Endothelial cell (in vitro differentiated cells): ENCODE results near the gene HSF2BP. TPM values are rescaled to one million over a fixed set of nuclear protein-coding genes. Genes with fewer than 3 reads are reported as not detected.
"Not testable (repeated sequence)": the region's sequence is repeated elsewhere in the genome, so short reads cannot be mapped to it uniquely, and the experiment has no call there.

Source experiments
- DNase-seq: peaks from one replicate; pipeline ENCODE4 v3.0.0; 2021; ENCODE audit warnings: low spot score
- H3K27ac Mint-ChIP-seq: one replicate; pipeline ENCODE4 v1.8.0; 2021; ENCODE audit warnings: mixed read lengths, inconsistent platforms; ENCODE audit not compliant: unreplicated experiment
- H3K27me3 Mint-ChIP-seq: one replicate; pipeline ENCODE4 v1.8.0; 2021; ENCODE audit warnings: mild to moderate bottlenecking, moderate library complexity, mixed read lengths, inconsistent platforms; ENCODE audit not compliant: unreplicated experiment
- H3K36me3 Mint-ChIP-seq: one replicate; pipeline ENCODE4 v1.8.0; 2021; ENCODE audit warnings: mild to moderate bottlenecking, low read depth, mixed read lengths, inconsistent platforms; ENCODE audit not compliant: unreplicated experiment
- H3K4me1 Mint-ChIP-seq: one replicate; pipeline ENCODE4 v1.8.0; 2021; ENCODE audit warnings: mild to moderate bottlenecking, mixed read lengths, inconsistent platforms; ENCODE audit not compliant: unreplicated experiment
- H3K4me3 Mint-ChIP-seq: one replicate; pipeline ENCODE4 v1.8.0; 2021; ENCODE audit warnings: mild to moderate bottlenecking, mixed read lengths, inconsistent platforms; ENCODE audit not compliant: unreplicated experiment
- H3K9me3 Mint-ChIP-seq: one replicate; pipeline ENCODE4 v1.8.0; 2021; ENCODE audit warnings: mixed read lengths, inconsistent platforms; ENCODE audit not compliant: unreplicated experiment
- total RNA-seq: library from RNA; stranded (reverse); fragmentation: NEBNext Ultra II Directional; extraction: Animal tissue kit (Norgen Biotek cat#: 25700); gene quantifications from one replicate; pipeline ENCODE4 v1.2.1, GENCODE V29; 2021; ENCODE audit not compliant: unreplicated experiment

HSF2BP gene
- total RNA-seq, 1 donor from 2014 or later, result 2.3 TPM

GRCh38 chr21:43516295-43516847, 142.9 kb downstream of the HSF2BP start:
- H3K27ac Mint-ChIP-seq, H3K9me3 Mint-ChIP-seq, H3K36me3 Mint-ChIP-seq, DNase-seq, H3K27me3 Mint-ChIP-seq, H3K4me1 Mint-ChIP-seq, H3K4me3 Mint-ChIP-seq: not testable (repeated sequence)

DNA sequence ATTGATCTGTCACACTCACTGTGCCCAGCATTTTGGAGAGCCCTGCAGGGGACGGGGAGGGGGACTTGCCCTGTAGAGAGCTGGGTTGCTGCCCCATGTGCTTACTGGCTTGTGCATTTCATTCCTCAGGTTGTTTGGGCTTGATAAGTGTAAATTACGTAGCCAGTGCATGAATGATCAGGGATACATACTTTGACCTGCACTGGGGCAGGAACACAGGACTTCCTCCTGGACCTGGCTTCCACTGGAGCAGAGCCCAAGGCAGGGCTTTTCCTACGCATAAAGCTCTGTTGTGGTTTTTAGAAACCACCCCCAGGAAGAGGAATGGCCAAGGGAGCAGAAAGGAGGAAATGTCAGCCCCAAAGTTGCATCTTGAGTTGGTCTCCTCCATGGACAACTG, 144.5 kb downstream of the HSF2BP start:
- not testable (repeated sequence) for H3K4me3 Mint-ChIP-seq, H3K36me3 Mint-ChIP-seq, DNase-seq, H3K4me1 Mint-ChIP-seq, H3K27ac Mint-ChIP-seq, H3K27me3 Mint-ChIP-seq, H3K9me3 Mint-ChIP-seq

GRCh38 chr21:43513023-43513422, 146.3 kb downstream of the HSF2BP start:
- not testable (repeated sequence) for H3K27ac Mint-ChIP-seq, H3K36me3 Mint-ChIP-seq, H3K9me3 Mint-ChIP-seq, DNase-seq, H3K4me3 Mint-ChIP-seq, H3K4me1 Mint-ChIP-seq, H3K27me3 Mint-ChIP-seq

DNA sequence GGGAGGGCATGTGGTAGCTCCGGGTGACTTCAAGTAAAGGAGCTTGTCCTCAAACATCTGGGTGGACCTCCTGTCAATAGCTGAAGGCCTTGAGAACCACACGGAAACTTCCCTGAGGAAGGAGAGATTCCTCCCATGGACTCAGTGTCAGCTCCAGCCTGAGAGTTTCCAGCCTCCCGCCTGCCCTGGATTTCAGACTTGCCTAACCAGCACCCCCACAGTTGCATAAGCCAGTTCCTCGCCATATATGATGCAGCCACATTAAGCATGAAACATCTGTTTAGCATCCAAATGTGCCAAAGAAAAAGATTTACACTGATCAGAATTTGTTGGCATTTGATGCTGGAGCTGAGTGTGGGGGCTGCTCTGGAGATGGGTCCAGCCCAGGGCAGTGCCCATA, 148.1 kb downstream of the HSF2BP start:
- not testable (repeated sequence) for H3K36me3 Mint-ChIP-seq, H3K27ac Mint-ChIP-seq, H3K4me3 Mint-ChIP-seq, H3K4me1 Mint-ChIP-seq, H3K27me3 Mint-ChIP-seq, DNase-seq, H3K9me3 Mint-ChIP-seq

GRCh38 chr21:43510669-43511068, 148.6 kb downstream of the HSF2BP start:
- DNase-seq, H3K9me3 Mint-ChIP-seq, H3K4me3 Mint-ChIP-seq, H3K27ac Mint-ChIP-seq, H3K36me3 Mint-ChIP-seq, H3K4me1 Mint-ChIP-seq, H3K27me3 Mint-ChIP-seq: not testable (repeated sequence)

DNA sequence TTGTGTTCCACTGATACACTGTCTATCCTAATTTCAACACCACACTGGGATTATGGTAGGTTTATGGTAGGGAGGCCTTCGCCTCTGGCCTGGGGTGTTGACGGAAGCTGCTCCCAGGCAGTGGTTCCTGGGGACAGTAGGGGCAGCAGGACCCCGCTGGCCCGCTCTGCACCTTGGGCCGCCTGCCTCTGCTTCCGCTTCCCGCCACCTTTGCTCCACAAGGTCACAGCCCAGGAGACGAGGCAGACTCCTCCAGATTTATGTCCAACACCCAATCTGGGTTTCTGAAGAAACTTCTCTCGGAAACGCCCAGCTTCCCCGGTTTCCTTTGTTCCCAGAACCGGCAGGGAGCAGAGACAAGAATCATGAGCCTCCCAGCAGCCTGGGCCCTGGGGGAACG, 155.4 kb downstream of the HSF2BP start:
- H3K9me3 Mint-ChIP-seq, H3K36me3 Mint-ChIP-seq, H3K4me3 Mint-ChIP-seq, H3K4me1 Mint-ChIP-seq, DNase-seq, H3K27me3 Mint-ChIP-seq, H3K27ac Mint-ChIP-seq: not testable (repeated sequence)

- not testable (repeated sequence) for H3K27ac Mint-ChIP-seq, H3K4me1 Mint-ChIP-seq, H3K27me3 Mint-ChIP-seq, H3K36me3 Mint-ChIP-seq, H3K4me3 Mint-ChIP-seq, H3K9me3 Mint-ChIP-seq, DNase-seq
Measured at GRCh38 chr21:43503075-43503750, 156.1 kb downstream of the HSF2BP start.

GRCh38 chr21:43502407-43503071, 156.7 kb downstream of the HSF2BP start:
- H3K27me3 Mint-ChIP-seq, H3K4me1 Mint-ChIP-seq, H3K4me3 Mint-ChIP-seq, H3K9me3 Mint-ChIP-seq, H3K27ac Mint-ChIP-seq, DNase-seq, H3K36me3 Mint-ChIP-seq: not testable (repeated sequence)

DNA sequence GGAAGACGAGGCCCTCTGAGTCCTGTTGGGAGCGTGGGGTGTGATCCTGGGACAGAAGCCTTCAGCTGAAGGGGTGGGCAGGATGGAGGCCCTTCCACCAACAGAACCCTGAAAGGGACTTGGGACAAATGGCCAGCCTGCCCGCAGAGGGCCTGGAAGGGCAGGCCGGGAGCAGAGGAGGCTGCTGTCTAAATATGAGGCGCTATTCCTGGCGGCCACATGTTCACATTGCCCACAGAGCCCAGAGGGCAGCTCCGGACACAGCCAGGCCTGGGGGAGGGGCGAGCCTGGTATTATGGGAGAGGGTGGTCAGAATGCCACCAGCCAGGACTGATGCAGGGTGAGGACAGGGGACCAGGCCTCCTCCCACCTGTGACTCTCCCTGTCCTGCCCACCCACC, 160.4 kb downstream of the HSF2BP start:
- H3K4me1 Mint-ChIP-seq, result not testable (repeated sequence)

GRCh38 chr21:43498065-43498464, 161.2 kb downstream of the HSF2BP start:
- H3K27me3 Mint-ChIP-seq, DNase-seq, H3K4me1 Mint-ChIP-seq, H3K36me3 Mint-ChIP-seq, H3K9me3 Mint-ChIP-seq, H3K4me3 Mint-ChIP-seq, H3K27ac Mint-ChIP-seq: not testable (repeated sequence)

More for the DNA sequence above, 160.4 kb downstream of the HSF2BP start:
- not testable (repeated sequence) for H3K27ac Mint-ChIP-seq, DNase-seq, H3K27me3 Mint-ChIP-seq, H3K36me3 Mint-ChIP-seq, H3K4me3 Mint-ChIP-seq, H3K9me3 Mint-ChIP-seq

DNA sequence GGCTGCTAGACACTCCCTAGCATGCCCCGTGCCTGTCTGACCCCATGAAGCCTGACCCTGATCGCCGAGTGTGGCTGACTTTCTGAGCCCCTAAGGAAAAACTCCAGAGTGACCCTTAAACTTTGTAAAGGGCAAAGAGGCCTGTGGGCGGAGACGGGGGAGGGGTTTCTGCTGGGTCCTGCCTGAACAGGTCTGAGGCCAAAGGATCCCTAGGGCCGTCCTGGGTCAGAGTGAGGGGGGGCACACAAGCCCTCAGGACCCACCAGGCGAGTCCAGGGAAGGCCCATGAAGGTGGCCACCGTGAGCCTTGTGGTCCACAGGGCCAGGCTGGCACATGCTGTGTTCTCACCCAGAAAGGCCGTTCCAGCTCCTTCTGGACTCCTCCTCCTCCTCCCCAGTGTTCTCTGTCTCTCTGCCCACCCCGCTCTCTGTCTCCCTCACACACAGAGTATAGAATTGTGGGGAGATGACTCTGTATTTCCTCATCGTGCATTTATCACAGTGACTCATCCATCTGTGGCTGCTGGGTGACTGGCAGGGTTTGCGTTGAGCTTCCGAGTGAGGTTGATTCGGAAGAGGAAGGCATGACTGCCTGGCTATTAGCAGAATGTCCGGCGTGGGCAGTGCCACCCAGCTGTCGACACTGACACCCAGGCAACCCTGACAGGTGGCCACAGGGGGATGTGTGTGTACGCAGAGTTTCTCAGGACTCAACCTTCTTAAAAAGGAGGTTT, 164.8 kb downstream of the HSF2BP start:
- DNase-seq, H3K4me3 Mint-ChIP-seq, H3K27me3 Mint-ChIP-seq, H3K4me1 Mint-ChIP-seq, H3K27ac Mint-ChIP-seq, H3K36me3 Mint-ChIP-seq, H3K9me3 Mint-ChIP-seq: not testable (repeated sequence)

DNA sequence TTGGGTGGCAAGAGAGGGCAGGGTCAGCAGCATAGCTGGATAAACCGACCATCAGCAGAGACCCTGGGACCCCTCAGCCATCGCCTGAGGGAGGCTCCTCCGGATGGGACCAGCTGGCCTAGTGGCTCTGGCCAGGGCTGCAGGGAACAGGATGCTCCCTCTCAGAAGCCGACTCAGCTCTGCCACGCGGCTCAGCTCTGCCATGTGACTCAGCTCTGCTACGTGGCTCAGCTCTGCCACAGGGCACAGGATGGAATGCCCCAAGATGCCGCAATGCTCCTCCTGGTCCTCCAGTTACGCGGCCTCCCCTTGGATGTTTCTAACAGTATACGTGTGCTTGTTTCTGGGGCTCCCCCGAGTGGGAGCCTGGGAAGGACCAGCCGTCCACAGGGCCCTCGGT, 165.8 kb downstream of the HSF2BP start:
- not testable (repeated sequence) for H3K4me1 Mint-ChIP-seq, H3K27me3 Mint-ChIP-seq, H3K9me3 Mint-ChIP-seq, H3K4me3 Mint-ChIP-seq, H3K36me3 Mint-ChIP-seq, DNase-seq, H3K27ac Mint-ChIP-seq
